Neural crest cell (in vitro differentiated cells): Measurements from ENCODE around the gene DDC. TPM values are rescaled to one million over a fixed set of nuclear protein-coding genes. Genes with fewer than 3 reads are reported as not detected.

Experiments
- DNase-seq: peaks from one replicate; pipeline ENCODE4 v3.0.0; 2021; ENCODE audit warnings: low read depth, mixed read lengths, low spot score
- H3K27ac Mint-ChIP-seq: one replicate; pipeline ENCODE4 v1.8.0; 2021; ENCODE audit warnings: mild to moderate bottlenecking, mixed read lengths; ENCODE audit not compliant: unreplicated experiment
- H3K27me3 Mint-ChIP-seq: 2 replicates; pipeline ENCODE4 v1.8.0; 2021; ENCODE audit warnings: low read depth, mild to moderate bottlenecking, mixed read lengths
- H3K36me3 Mint-ChIP-seq: 2 replicates; pipeline ENCODE4 v1.8.0; 2021; ENCODE audit warnings: low read depth, mild to moderate bottlenecking, mixed read lengths
- H3K4me1 Mint-ChIP-seq: 2 replicates; pipeline ENCODE4 v1.8.0; 2021; ENCODE audit warnings: mixed read lengths
- H3K4me3 Mint-ChIP-seq: one replicate; pipeline ENCODE4 v1.8.0; 2021; ENCODE audit warnings: mild to moderate bottlenecking, mixed read lengths
- H3K9me3 Mint-ChIP-seq: 2 replicates; pipeline ENCODE4 v1.8.0; 2021; ENCODE audit warnings: mixed read lengths
- total RNA-seq: library from RNA; stranded (reverse); gene quantifications from 2 replicates; pipeline ENCODE4 v1.2.1, GENCODE V29; 2021
- TF ChIP-seq, protein P1 (sequence below): fragments of 200-600 bp; sonication (generic); conservative IDR thresholded peaks from 2 replicates; pipeline ENCODE4 v1.5.0; 2021; ENCODE audit warnings: antibody characterized with exemption, mild to moderate bottlenecking

The DDC gene
- total RNA-seq, 1 donor from 2014 or later: 1.0 TPM

DNA sequence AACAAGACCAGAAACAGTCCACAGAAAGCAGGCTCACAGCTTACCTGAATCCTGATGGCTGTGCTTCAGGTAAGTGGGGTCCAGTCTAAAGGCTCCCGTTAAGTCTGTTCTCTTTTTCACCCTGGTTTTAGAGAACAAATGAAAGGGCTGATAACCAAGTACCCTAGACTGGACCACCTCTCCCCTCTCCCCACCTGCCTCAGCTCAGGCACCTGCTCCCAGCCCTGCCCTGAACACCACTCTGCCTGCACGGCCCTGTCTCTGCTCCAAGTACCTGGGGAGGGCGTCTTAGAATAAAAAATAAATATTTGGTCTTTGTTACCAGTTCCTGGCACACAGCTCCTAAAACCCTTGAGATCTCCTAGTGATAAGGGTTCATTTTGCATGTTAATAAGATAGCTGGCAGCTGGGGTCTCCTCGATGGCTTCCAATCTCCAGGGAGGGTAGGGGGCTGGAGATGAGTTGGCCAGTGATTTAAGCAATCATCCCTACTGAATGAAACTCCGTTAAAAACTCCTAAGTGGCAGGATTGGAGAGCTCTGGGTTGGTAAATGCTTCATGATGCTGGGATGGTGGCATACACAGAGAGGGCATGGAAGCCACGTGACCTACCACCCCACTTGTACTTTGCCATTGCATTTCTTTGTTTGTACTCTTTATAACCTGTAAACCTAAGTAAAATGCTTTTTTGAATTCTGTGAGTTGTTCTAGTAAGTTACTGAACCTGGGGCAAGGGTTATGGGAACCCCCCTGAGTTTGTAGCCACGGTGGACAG is 85.3 kb downstream of the DDC start:
- Mint-ChIP-seq H3K27me3 (no peaks in the 10 kb centered on the region), H3K4me1 (no peaks in the 10 kb centered on the region), H3K27ac (no peak overlapping the region), H3K4me3 (no peak overlapping the region), H3K36me3 (no peaks in the 10 kb centered on the region), H3K9me3 (no peaks in the 10 kb centered on the region)
- no peak for DNase-seq
- TF ChIP-seq, protein P1, sequence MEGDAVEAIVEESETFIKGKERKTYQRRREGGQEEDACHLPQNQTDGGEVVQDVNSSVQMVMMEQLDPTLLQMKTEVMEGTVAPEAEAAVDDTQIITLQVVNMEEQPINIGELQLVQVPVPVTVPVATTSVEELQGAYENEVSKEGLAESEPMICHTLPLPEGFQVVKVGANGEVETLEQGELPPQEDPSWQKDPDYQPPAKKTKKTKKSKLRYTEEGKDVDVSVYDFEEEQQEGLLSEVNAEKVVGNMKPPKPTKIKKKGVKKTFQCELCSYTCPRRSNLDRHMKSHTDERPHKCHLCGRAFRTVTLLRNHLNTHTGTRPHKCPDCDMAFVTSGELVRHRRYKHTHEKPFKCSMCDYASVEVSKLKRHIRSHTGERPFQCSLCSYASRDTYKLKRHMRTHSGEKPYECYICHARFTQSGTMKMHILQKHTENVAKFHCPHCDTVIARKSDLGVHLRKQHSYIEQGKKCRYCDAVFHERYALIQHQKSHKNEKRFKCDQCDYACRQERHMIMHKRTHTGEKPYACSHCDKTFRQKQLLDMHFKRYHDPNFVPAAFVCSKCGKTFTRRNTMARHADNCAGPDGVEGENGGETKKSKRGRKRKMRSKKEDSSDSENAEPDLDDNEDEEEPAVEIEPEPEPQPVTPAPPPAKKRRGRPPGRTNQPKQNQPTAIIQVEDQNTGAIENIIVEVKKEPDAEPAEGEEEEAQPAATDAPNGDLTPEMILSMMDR: no peak

DNA sequence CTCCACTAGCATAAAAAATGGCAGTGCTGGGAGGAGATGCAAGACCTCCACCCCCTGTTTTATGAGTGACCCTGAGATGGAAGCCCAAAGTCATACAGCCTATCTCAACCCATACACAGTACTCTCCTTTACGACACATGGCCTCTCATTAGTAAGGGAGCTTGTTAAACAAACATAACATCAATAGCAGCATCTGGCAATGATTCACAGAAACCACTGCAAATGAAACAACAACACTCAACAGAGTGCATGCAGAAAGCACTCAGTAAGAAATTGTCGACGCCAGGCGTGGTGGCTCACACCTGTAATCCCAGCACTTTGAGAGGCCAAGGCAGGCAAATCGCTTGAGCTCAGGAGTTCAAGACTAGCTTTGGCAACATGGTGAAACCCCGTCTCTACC is 87.6 kb downstream of the DDC start:
- H3K4me3 Mint-ChIP-seq: no peak overlapping the region
- H3K9me3 Mint-ChIP-seq: no peaks in the 10 kb centered on the region
- H3K36me3 Mint-ChIP-seq: no peaks in the 10 kb centered on the region
- no peaks in the 10 kb centered on the region for H3K4me1 Mint-ChIP-seq
- TF ChIP-seq, protein P1: no peak
- no peak overlapping the region for H3K27ac Mint-ChIP-seq
- H3K27me3 Mint-ChIP-seq: no peaks in the 10 kb centered on the region
- no peak for DNase-seq

DNA sequence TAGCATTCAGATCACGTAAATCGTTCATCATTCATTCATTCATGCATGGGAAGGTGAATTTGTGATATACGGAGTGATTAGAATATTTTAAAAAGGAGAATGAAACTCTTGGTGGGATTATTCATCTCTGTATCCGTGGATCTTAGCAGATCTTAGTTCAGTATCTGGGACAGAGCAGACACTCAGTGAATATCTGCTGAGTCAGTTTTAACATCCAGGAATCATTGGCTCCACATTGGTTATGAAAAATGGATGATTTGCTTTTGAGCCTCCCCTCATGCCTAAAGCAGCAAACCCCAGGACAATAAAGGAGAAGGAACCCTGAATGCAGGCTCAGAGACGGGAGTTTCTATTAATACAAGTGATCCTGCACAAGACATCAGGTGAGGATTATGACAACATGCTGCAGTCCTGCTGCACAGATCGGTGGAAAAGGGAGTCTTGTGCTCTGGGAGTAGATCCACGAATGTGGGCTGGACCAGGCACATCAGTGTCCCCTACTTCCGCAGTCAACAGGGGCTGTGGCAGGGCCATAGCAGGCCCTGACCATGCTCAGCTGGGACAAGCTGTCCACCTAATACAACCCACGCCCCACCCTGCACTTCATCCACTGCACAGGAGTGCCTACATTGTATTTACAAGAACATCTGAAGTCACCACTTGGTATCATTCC is 88.1 kb downstream of the DDC start:
- DNase-seq: no peak
- no peaks in the 10 kb centered on the region for H3K9me3 Mint-ChIP-seq
- H3K27ac Mint-ChIP-seq: no peak overlapping the region
- no peaks in the 10 kb centered on the region for H3K27me3 Mint-ChIP-seq
- H3K4me1 Mint-ChIP-seq: no peaks in the 10 kb centered on the region
- TF ChIP-seq, protein P1: no peak
- no peak overlapping the region for H3K4me3 Mint-ChIP-seq
- no peaks in the 10 kb centered on the region for H3K36me3 Mint-ChIP-seq

DNA sequence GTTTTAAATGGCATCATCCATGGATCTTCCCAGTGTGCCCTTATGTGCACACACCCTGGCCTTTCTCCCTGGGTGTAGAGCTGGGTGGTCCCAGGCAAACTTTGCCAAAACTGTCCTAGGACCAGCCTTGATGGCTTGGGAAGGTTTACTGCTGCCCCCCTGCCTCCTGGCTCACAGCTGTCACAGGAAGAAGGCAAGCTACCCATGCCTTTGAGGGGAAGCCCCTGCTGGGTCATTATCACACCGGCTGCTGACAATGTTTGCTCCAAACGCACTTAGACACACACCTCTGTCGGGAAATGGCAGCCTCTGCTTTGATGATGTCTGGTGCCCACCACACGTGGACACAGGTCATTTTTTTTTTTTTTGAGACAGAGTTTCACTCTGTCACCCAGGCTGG is 89.9 kb downstream of the DDC start:
- no peaks in the 10 kb centered on the region for H3K36me3 Mint-ChIP-seq
- TF ChIP-seq, protein P1: no peak
- no peak overlapping the region for H3K4me3 Mint-ChIP-seq
- no peaks in the 10 kb centered on the region for H3K4me1 Mint-ChIP-seq
- H3K27ac Mint-ChIP-seq: no peak overlapping the region
- H3K9me3 Mint-ChIP-seq: no peaks in the 10 kb centered on the region
- H3K27me3 Mint-ChIP-seq: no peaks in the 10 kb centered on the region
- no peak for DNase-seq

DNA sequence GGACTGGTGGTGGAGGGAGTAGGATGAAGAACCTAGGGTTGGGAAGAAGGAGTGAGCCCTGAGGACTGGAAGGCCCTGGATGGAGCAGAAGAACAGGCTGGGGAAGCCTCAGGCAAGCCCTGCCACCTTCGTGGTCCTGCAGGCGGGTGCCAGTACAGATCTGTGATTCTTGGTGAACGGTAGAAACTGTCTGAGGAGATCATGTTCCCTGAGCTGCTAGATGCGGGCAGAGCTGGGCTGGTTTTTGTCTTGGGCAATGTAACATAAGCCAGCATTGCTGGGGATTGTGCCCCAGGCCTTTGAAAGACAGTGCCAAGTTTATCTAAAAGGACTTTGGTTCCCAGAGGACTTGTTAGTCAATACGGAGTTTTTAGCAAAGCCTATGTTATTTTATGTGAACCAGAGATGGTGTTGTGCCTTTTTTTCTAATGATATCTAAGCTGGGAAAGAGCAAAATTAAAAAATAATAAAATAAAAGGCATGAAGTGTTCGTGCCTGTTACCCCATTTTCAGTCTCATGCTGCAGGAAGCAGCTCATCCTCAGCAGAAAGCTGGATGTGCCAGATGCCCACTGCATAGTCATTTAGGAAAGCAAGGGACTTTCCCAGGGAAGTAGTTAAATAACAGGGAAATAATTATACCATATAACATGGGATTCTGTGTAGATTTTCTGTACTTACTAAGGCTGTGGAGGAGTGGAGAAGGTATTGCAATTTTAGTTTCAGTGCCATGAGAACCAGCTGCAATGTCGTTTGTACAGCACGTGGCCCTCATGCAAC is 90.6 kb downstream of the DDC start:
- Mint-ChIP-seq H3K4me3 (no peak overlapping the region), H3K4me1 (no peaks in the 10 kb centered on the region), H3K27me3 (no peaks in the 10 kb centered on the region), H3K27ac (no peak overlapping the region), H3K9me3 (no peaks in the 10 kb centered on the region), H3K36me3 (no peaks in the 10 kb centered on the region)
- DNase-seq: no peak
- TF ChIP-seq, protein P1: no peak
